ENCODE results near the gene FOSL1. TPM values are rescaled to one million over a fixed set of nuclear protein-coding genes. Genes with fewer than 3 reads are reported as not detected.
A peak's percentile ranks its signal among the peaks of the same experiment; 100 is the strongest.

Gene FOSL1
- total RNA-seq, 4 donors from 2014 or later, result 0.36 to 9.3 (median 5.2) TPM

GRCh38 chr11:65851811-65852507 lies 48.2 kb downstream of the FOSL1 start:
- Histone ChIP-seq H3K4me3 (no peak overlapping the region), H3K27ac (no peak overlapping the region), H3K27me3 (no peaks in the 10 kb centered on the region), H3K36me3 (peaks cover 0 to 48% of the 10 kb centered on the region in 2 donors), H3K4me1 (peaks cover 10 to 14% of the 10 kb centered on the region in 2 donors), H3K9me3 (peaks cover 0 to 4% (median 0%) of the 10 kb centered on the region in 3 donors)
- ATAC-seq (no peak), DNase-seq (no peak)
- TF ChIP-seq, protein P1, sequence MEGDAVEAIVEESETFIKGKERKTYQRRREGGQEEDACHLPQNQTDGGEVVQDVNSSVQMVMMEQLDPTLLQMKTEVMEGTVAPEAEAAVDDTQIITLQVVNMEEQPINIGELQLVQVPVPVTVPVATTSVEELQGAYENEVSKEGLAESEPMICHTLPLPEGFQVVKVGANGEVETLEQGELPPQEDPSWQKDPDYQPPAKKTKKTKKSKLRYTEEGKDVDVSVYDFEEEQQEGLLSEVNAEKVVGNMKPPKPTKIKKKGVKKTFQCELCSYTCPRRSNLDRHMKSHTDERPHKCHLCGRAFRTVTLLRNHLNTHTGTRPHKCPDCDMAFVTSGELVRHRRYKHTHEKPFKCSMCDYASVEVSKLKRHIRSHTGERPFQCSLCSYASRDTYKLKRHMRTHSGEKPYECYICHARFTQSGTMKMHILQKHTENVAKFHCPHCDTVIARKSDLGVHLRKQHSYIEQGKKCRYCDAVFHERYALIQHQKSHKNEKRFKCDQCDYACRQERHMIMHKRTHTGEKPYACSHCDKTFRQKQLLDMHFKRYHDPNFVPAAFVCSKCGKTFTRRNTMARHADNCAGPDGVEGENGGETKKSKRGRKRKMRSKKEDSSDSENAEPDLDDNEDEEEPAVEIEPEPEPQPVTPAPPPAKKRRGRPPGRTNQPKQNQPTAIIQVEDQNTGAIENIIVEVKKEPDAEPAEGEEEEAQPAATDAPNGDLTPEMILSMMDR (IDR thresholded peaks at IDR 0.05 in 4 of 5, conservative IDR thresholded peaks at IDR 0.05 in 1 of 5), result no peak
- TF ChIP-seq POLR2A (IDR thresholded peaks at IDR 0.05), result no peak
- in situ Hi-C loops (cut with MboI; ENCODE audit: low sequenced_read_pairs in 4 of 4), result no loop called here
- intact Hi-C loops (cut with DNase I; ENCODE audit: low total_unique reads), result no loop called here

DNA sequence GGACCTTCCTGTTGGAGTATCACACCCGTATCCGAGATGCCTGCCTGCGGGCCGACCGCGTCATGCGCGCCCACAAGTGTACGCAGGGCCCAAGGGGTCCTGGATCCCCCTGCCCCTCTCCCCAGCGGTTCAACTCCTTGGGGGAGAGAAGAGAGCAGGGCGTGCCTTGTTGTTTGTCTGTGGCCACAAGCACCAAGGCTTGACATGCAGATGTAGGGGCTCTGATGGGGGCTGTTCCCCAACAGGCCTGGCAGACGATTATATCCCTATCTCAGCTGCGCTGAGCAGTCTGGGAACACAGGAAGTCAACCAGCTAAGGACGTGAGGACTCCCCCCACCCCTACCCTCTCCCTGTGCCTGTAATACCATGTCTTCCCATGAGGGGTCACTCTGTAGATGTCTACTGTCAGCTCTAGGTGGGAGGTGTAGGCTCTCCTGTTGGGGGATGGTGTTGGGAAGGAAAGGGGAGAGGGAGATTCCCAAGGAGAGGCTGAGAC lies 49.1 kb downstream of the FOSL1 start:
- H3K27ac ChIP-seq, result no peak overlapping the region
- in situ Hi-C loops (cut with MboI; ENCODE audit: low sequenced_read_pairs in 4 of 4) (no loop called here), intact Hi-C loops (cut with DNase I; ENCODE audit: low total_unique reads) (no loop called here)
- peaks cover 3 to 8% of the 10 kb centered on the region in 2 donors for H3K4me1 ChIP-seq
- no peaks in the 10 kb centered on the region for H3K27me3 ChIP-seq
- H3K9me3 ChIP-seq, result peaks cover 0 to 4% (median 0%) of the 10 kb centered on the region in 3 donors
- peaks cover 0 to 48% of the 10 kb centered on the region in 2 donors for H3K36me3 ChIP-seq
- ATAC-seq, result no peak
- no peak overlapping the region for H3K4me3 ChIP-seq
- no peak for TF ChIP-seq POLR2A (IDR thresholded peaks at IDR 0.05)
- TF ChIP-seq, protein P1 (IDR thresholded peaks at IDR 0.05 in 4 of 5, conservative IDR thresholded peaks at IDR 0.05 in 1 of 5), result peak in 1 of 5 experiments; percentile 34
- DNase-seq, result no peak

- DNase-seq (no peak), ATAC-seq (no peak)
- TF ChIP-seq, protein P1 (IDR thresholded peaks at IDR 0.05 in 4 of 5, conservative IDR thresholded peaks at IDR 0.05 in 1 of 5), result no peak
- TF ChIP-seq POLR2A (IDR thresholded peaks at IDR 0.05), result no peak
- in situ Hi-C loops (cut with MboI; ENCODE audit: low sequenced_read_pairs in 4 of 4) (no loop called here), intact Hi-C loops (cut with DNase I; ENCODE audit: low total_unique reads) (no loop called here)
- H3K27me3 ChIP-seq, result no peaks in the 10 kb centered on the region
- H3K4me3 ChIP-seq, result no peak overlapping the region
- peaks cover 0 to 1% of the 10 kb centered on the region in 2 donors for H3K4me1 ChIP-seq
- H3K9me3 ChIP-seq, result peaks cover 0 to 4% (median 0%) of the 10 kb centered on the region in 3 donors
- peaks cover 0 to 41% of the 10 kb centered on the region in 2 donors for H3K36me3 ChIP-seq
- no peak overlapping the region for H3K27ac ChIP-seq
These were observed 49.7 kb downstream of the FOSL1 start for GRCh38 chr11:65850217-65851082.

DNA sequence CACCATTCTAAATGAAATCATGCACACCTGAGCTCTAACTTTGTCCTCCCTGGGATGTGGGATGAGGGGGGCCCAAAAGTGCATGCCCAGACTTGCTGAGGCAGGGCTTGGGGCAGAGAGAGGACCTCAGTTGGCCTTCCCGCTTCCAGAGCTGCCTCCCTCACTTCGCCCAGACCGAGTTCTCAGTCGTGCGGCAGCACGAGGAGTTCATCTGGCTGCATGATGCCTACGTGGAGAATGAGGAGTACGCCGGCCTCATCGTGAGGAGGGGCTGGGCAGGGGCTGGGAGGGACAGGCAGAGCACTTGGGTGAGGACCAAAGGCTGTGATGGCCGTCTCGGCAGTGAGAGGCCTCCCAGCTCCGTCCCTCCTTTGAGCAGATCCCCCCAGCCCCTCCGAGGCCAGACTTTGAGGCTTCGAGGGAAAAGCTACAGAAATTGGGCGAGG lies 50.4 kb downstream of the FOSL1 start:
- Histone ChIP-seq H3K27me3 (no peaks in the 10 kb centered on the region), H3K4me3 (no peak overlapping the region), H3K27ac (no peak overlapping the region), H3K9me3 (peaks cover 0 to 4% (median 0%) of the 10 kb centered on the region in 3 donors), H3K36me3 (peaks cover 0 to 35% of the 10 kb centered on the region in 2 donors), H3K4me1 (no peaks in the 10 kb centered on the region)
- DNase-seq (no peak), ATAC-seq (no peak)
- in situ Hi-C loops (cut with MboI; ENCODE audit: low sequenced_read_pairs in 4 of 4) (no loop called here), intact Hi-C loops (cut with DNase I; ENCODE audit: low total_unique reads) (no loop called here)
- TF ChIP-seq, protein P1 (IDR thresholded peaks at IDR 0.05 in 4 of 5, conservative IDR thresholded peaks at IDR 0.05 in 1 of 5), result no peak
- no peak for TF ChIP-seq POLR2A (IDR thresholded peaks at IDR 0.05)
